Calu3 (cell line): Measurements from ENCODE around the gene CHRD. TPM values are rescaled to one million over a fixed set of nuclear protein-coding genes. Genes with fewer than 3 reads are reported as not detected.

Experiments
- BruUV-seq: library from RNA; stranded (reverse); fragments of 400-500 nt; replicated peaks from 2 replicates; lab custom pipeline; 2021; lab: Mats Ljungman, UMichigan
- CTCF ChIA-PET: fragments of 300-600 bp; sonication (Branson Sonifier 250); formaldehyde crosslinking; loops from one replicate; lab custom pipeline; 2022; ENCODE audit warnings: antibody characterized with exemption; lab: Charles Lee
- DNase-seq: peaks from one replicate; pipeline ENCODE4 v3.0.0; 2022
- H3K27ac Mint-ChIP-seq: one replicate; pipeline ENCODE4 v1.8.0; 2022; ENCODE audit warnings: mixed read lengths; ENCODE audit not compliant: unreplicated experiment
- H3K27me3 Mint-ChIP-seq: one replicate; pipeline ENCODE4 v1.8.0; 2022; ENCODE audit warnings: mixed read lengths; ENCODE audit not compliant: unreplicated experiment
- H3K36me3 Mint-ChIP-seq: one replicate; pipeline ENCODE4 v1.8.0; 2022; ENCODE audit warnings: mild to moderate bottlenecking, moderate library complexity, mixed read lengths; ENCODE audit not compliant: insufficient read depth, unreplicated experiment
- H3K4me1 Mint-ChIP-seq: one replicate; pipeline ENCODE4 v1.8.0; 2022; ENCODE audit warnings: mild to moderate bottlenecking, low read depth, mixed read lengths; ENCODE audit not compliant: unreplicated experiment
- H3K4me3 Mint-ChIP-seq: one replicate; pipeline ENCODE4 v1.8.0; 2022; ENCODE audit warnings: mild to moderate bottlenecking, low read depth, moderate library complexity, mixed read lengths; ENCODE audit not compliant: unreplicated experiment
- H3K9me3 Mint-ChIP-seq: one replicate; pipeline ENCODE4 v1.8.0; 2022; ENCODE audit warnings: low read depth, mixed read lengths; ENCODE audit not compliant: unreplicated experiment
- intact Hi-C: fragments of 100-400 bp; cut with micrococcal nuclease; formaldehyde crosslinking; loops from one replicate; pipeline ENCODE4 v1.10.0; 2022; ENCODE audit not compliant: unreplicated experiment
- total RNA-seq: library from RNA; stranded (reverse); gene quantifications from 2 replicates; pipeline ENCODE4 v1.2.3, GENCODE V29; 2022
- TF ChIP-seq, protein P1 (sequence below): fragments of 200-600 bp; IDR thresholded peaks from one replicate; pipeline ENCODE4 v1.8.0; 2022; ENCODE audit warnings: antibody characterized with exemption; ENCODE audit not compliant: unreplicated experiment

Gene CHRD
- total RNA-seq, 1 experiment from 2014 or later = not detected

DNA sequence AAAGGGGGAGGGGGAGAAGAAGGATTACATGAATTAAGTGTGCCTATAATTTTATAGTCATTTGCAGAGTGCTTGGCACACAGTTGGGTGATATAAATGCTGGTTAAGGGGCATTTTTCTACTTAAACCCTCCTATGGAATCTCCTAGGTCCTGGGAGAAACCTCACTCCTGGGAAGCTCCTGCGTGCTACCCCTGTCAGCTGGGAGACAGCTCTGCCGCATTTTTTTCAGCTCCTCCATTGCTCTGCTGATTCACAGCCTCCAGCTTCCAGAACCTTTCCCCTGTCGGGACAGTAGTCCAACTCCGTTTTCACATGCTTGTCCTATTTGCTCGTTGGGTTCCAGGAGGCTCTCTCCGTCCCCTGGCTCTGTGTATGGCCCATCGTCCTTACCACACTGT, 59.2 kb downstream of the CHRD start:
- no peak for DNase-seq
- H3K27me3 Mint-ChIP-seq = peaks cover 57% of the 10 kb centered on the region
- CTCF ChIA-PET = no interaction called here
- peaks cover 15% of the 10 kb centered on the region for H3K4me1 Mint-ChIP-seq
- H3K4me3 Mint-ChIP-seq = no peak overlapping the region
- no peak overlapping the region for H3K27ac Mint-ChIP-seq
- H3K36me3 Mint-ChIP-seq = no peaks in the 10 kb centered on the region
- intact Hi-C loops = no loop called here
- H3K9me3 Mint-ChIP-seq = no peaks in the 10 kb centered on the region
- TF ChIP-seq, protein P1, sequence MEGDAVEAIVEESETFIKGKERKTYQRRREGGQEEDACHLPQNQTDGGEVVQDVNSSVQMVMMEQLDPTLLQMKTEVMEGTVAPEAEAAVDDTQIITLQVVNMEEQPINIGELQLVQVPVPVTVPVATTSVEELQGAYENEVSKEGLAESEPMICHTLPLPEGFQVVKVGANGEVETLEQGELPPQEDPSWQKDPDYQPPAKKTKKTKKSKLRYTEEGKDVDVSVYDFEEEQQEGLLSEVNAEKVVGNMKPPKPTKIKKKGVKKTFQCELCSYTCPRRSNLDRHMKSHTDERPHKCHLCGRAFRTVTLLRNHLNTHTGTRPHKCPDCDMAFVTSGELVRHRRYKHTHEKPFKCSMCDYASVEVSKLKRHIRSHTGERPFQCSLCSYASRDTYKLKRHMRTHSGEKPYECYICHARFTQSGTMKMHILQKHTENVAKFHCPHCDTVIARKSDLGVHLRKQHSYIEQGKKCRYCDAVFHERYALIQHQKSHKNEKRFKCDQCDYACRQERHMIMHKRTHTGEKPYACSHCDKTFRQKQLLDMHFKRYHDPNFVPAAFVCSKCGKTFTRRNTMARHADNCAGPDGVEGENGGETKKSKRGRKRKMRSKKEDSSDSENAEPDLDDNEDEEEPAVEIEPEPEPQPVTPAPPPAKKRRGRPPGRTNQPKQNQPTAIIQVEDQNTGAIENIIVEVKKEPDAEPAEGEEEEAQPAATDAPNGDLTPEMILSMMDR = no peak
- no TSS peak for BruUV-seq

Other genes with a start within 250 kb of the CHRD start
- 79.6 and 87.9 TPM in 2 replicates for gene EIF2B5, start 244.7 kb upstream of the CHRD start, total RNA-seq
- gene DVL3, start 224.7 kb upstream of the CHRD start, total RNA-seq = 105 and 106 TPM in 2 replicates
- gene AP2M1, start 205.2 kb upstream of the CHRD start, total RNA-seq = 394 and 401 TPM in 2 replicates
- gene ABCF3, start 193.9 kb upstream of the CHRD start, total RNA-seq = 114 and 116 TPM in 2 replicates
- 0.54 and 0.90 TPM in 2 replicates for gene VWA5B2, start 150.5 kb upstream of the CHRD start, total RNA-seq
- gene ALG3, start 131.1 kb upstream of the CHRD start, total RNA-seq = 131 and 140 TPM in 2 replicates
- 11.2 and 11.6 TPM in 2 replicates for gene EEF1AKMT4, start 130.4 kb upstream of the CHRD start, total RNA-seq
- gene CAMK2N2, start 118.5 kb upstream of the CHRD start, total RNA-seq = 3.3 and 3.6 TPM in 2 replicates
- gene ECE2, start 104.0 kb upstream of the CHRD start, total RNA-seq = not detected in 2 replicates
- gene PSMD2, start 80.8 kb upstream of the CHRD start, total RNA-seq = 513 and 530 TPM in 2 replicates
- 662 and 673 TPM in 2 replicates for gene EIF4G1, start 65.4 kb upstream of the CHRD start, total RNA-seq
- gene FAM131A, start 42.5 kb upstream of the CHRD start, total RNA-seq = 24.4 and 29.2 TPM in 2 replicates
- 22.9 and 25.3 TPM in 2 replicates for gene CLCN2, start 18.4 kb upstream of the CHRD start, total RNA-seq
- 128 and 131 TPM in 2 replicates for gene POLR2H, start 18.3 kb upstream of the CHRD start, total RNA-seq
- not detected in 2 replicates for gene THPO, start 1.8 kb upstream of the CHRD start, total RNA-seq
- gene EPHB3, start 181.7 kb downstream of the CHRD start, total RNA-seq = 2.5 and 2.8 TPM in 2 replicates